Bronchial epithelial cell (primary cell): ENCODE data around the gene PLOD3. TPM values are rescaled to one million over a fixed set of nuclear protein-coding genes. Genes with fewer than 3 reads are reported as not detected.

Experiments
- DNase-seq: peaks from one replicate; pipeline ENCODE4 v3.0.0-alpha.2; 2010; ENCODE audit warnings: low read depth
- FAIRE-seq: peaks from 2 replicates; lab custom pipeline; 2011; peaks lifted over from hg19 to GRCh38; lab: Jason Lieb, UNC
- H3K27me3 ChIP-seq: 2 replicates; pipeline ENCODE4 v1.5.1; 2011; ENCODE audit warnings: low read length; ENCODE audit not compliant: control insufficient read depth, insufficient read depth
- H3K36me3 ChIP-seq: 2 replicates; pipeline ENCODE4 v1.5.1; 2011; ENCODE audit warnings: low read length; ENCODE audit not compliant: control insufficient read depth, insufficient read depth
- H3K4me3 ChIP-seq: 2 replicates; pipeline ENCODE4 v1.5.1; 2011; ENCODE audit warnings: mild to moderate bottlenecking, low read depth, low read length, control low read depth
- CTCF ChIP-seq: IDR thresholded peaks from 2 replicates; pipeline ENCODE4 v1.5.1; 2011; ENCODE audit warnings: mild to moderate bottlenecking, moderate library complexity, low read length, control low read depth, inconsistent platforms; ENCODE audit not compliant: insufficient read depth, severe bottlenecking
- total RNA-seq: library from RNA; depleted of rRNA; stranded (reverse); fragments of >200 nt; gene quantifications from 2 replicates; pipeline ENCODE4 v1.2.1, GENCODE V29; 2014

The PLOD3 gene
- total RNA-seq, 1 donor from 2014 or later, result 27.9 TPM

DNA sequence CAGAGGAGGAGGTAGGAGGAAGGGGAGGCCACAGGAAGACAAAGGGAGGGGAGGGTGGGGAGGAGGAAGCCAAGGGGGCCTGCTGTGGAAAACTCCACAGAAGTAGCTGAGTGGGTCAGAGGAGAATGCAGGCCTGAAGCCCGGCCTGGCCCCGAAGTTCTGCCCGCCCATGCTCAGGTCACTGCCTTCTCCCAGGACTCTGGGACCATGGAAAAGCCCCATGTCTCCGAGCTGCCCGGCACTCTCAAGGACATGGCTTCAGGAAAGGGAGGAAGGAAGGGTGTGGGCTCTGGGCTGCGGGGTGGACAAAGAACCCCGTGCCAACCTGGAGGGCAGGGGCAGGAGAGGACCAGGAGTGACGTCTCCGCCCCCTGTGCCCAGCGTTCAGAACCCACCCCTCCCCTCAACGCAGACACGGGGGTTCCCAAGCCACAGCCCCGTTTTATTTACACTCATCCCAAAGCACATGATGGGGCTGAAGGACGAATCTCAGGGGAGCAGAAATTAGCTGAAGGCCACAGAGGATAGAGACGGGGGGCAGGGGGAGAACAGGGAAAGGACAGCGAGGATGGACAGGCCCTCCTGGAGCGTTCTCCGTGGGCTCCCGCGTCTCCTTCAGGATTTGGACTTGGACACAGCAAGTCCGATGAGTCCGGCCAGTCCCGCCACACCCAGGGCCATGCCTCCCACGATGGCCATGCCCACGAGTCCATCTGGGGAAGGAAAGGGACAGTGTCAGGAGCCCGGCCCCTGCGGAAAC lies 22.0 kb upstream of the PLOD3 start:
- no peak overlapping the region for H3K4me3 ChIP-seq
- no peaks in the 10 kb centered on the region for H3K27me3 ChIP-seq
- TF ChIP-seq CTCF, result no peak
- DNase-seq (no peak), FAIRE-seq (no peak)
- peaks cover 32% of the 10 kb centered on the region for H3K36me3 ChIP-seq

DNA sequence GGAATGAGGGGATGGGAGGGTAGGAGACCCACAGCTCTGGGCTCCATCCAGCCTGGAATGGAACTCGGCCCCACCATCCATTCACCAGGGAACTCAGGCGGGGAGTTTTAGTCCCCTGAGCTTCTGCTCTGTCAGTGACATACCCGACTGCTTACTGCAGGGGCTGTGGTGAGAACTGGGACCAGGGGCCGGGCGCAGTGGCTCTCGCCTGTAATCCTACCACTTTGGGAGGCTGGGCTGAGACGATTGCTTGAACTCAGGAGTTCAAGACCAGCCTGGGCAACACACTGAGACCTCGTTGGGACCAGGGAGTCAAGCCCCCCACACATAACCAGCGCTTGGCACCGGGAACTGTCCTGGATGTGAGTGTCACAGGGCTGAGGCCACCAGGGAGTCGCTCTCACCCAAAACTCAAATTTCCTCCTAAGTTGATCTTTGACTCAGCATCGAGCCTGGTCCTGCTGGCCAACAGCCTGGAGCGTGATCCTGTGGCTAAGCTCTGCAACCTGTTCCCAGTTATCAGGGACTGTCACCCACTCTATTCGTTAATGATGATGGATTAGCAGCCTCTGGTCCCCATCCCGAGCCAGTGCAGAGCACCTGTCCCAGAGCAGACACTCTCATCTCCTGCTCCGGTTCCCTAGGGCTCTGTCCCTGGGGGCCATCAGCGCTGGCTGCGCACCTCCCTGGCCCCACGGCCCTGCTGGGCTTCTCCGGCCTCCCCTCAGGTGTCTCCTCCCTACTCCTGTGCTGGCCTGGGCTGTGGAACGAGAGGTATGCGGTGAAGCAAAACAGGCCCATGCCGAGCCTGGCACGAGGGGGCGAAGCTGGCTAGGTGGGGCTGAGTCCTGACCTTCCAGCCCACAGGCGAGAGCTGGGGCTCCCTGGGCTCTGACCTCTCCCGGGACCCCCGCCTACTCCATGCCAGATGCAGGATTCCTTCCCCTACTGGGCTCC lies 21.1 kb upstream of the PLOD3 start:
- Histone ChIP-seq H3K36me3 (peaks cover 32% of the 10 kb centered on the region), H3K27me3 (no peaks in the 10 kb centered on the region), H3K4me3 (no peak overlapping the region)
- FAIRE-seq (no peak), DNase-seq (no peak)
- TF ChIP-seq CTCF, result no peak

DNA sequence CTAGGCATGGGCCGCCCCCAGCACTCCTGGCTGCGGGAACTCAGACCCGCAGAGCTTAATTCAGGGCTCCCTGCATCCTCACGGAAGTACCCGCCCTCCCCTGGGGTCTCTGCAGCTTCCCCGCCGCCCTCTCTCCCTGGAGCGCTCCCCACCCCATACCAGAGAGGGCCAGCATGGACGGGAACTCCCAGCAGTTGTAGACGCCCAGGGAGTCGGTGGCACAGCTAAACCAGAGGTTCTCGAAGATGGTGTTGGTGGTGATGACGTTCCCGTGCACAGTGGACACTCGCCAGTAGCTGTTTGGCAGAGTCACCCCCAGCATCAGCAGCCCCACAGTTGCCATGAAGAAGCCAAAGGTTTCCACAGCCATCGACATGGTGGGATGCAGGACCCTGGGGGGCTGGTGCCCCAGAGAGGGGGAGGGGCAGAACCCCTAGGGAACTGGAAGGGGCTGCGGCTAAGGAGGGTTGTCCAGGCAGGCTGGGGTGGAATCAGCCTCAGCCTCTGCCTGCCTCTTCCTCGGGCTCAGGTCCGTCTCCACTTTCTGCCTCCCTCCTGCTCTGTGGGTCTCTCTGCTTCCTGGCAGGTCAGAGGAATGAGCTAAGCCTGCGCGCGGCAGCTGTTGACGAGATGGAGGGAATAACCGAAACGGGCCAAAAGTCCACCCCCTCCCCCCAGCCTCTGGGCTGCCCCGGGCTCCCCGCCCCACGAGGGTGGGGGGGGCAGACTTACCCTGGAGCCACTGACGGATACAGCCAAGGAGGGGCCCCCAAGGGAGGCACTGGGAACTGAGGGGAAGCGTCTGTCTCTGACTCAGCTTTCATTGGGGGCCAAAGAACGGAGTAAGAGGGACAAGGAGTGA lies 20.1 kb upstream of the PLOD3 start, which contains the start of gene CLDN15:
CLDN15 (minus strand) TSS at position 597 of the 862 bp plus-strand sequence; CDS start at position 376, 221 bp downstream.
- no peak within 1 kb of the TSS for H3K4me3 ChIP-seq
- DNase-seq, result no peak
- H3K36me3 ChIP-seq, result peaks cover 32% of the 10 kb centered on the region
- FAIRE-seq, result no peak
- no peaks in the 10 kb centered on the region for H3K27me3 ChIP-seq
- no peak for TF ChIP-seq CTCF

- DNase-seq (no peak), FAIRE-seq (no peak)
- no peak for TF ChIP-seq CTCF
- H3K4me3 ChIP-seq, result no peak overlapping the region
- H3K27me3 ChIP-seq, result no peaks in the 10 kb centered on the region
- H3K36me3 ChIP-seq, result peaks cover 31% of the 10 kb centered on the region
Measured at GRCh38 chr7:101236292-101236835, 19.0 kb upstream of the PLOD3 start.

DNA sequence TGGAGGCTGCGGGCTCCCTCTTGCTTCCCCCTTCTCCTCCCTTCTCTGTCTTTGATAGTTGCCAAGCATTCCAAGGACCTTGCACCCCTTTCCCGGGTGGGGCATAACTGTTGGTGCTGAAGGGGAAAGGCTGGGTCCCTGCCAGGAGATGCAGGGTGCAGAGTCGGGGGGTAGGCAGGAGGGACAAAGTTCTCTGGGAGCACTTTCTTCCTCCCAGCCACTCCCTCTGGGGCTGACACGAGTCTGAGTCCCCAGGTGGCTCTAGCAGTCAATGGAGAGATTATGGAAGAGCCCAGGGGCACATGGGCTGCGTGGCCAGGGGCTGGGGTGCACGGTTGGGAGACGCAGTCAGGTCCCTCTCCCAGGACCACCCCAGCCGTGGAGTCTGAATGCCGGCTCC lies 18.1 kb upstream of the PLOD3 start:
- Histone ChIP-seq H3K36me3 (peaks cover 25% of the 10 kb centered on the region), H3K27me3 (no peaks in the 10 kb centered on the region), H3K4me3 (no peak overlapping the region)
- TF ChIP-seq CTCF, result no peak
- DNase-seq (no peak), FAIRE-seq (no peak)
